ENCODE data around the gene FOXK1.

GRCh38 chr7:4799508-4800268 lies 117.6 kb downstream of the FOXK1 start:
- TF ChIP-seq RAD21 (CRISPR knock-in tag; conservative IDR thresholded peaks at IDR 0.05 in 1 of 2, IDR thresholded peaks at IDR 0.05 in 1 of 2) (no peak), ZNF785 (CRISPR knock-in tag; IDR thresholded peaks at IDR 0.05) (no peak), POLR2A (conservative IDR thresholded peaks at IDR 0.05) (no peak), BCLAF1 (IDR thresholded peaks at IDR 0.05; ENCODE audit: borderline replicate concordance in 1 of 2, control insufficient read depth in 1 of 2, low read depth in 2 of 2, low read length in 1 of 2) (no peak), TEAD4 (IDR thresholded peaks at IDR 0.05; ENCODE audit: low read length) (no peak), TEAD4 (CRISPR knock-in tag; IDR thresholded peaks at IDR 0.05; ENCODE audit: borderline replicate concordance) (no peak), HDAC6 (IDR thresholded peaks at IDR 0.05; ENCODE audit: low read depth, low read length) (no peak), POLR2AphosphoS5 (IDR thresholded peaks at IDR 0.05; ENCODE audit: control insufficient read depth, insufficient read depth, low read depth, low read length) (no peak)

Measured in K562 (cell line).